T-helper 17 cell (primary cell): ENCODE results near the gene RAB3C. TPM values are rescaled to one million over a fixed set of nuclear protein-coding genes. Genes with fewer than 3 reads are reported as not detected.
"Not testable (repeated sequence)": the region's sequence is repeated elsewhere in the genome, so short reads cannot be mapped to it uniquely, and the experiment has no call there.

Source experiments
- ATAC-seq: fragments of 150-1000 bp; cut with Tn5 transposase; 2 replicates; pipeline ENCODE4 v1.10.0; 2021; ENCODE audit warnings: mild to moderate bottlenecking, moderate library complexity
- DNase-seq, 3 donors: peaks; one replicate each; pipeline versions ENCODE4 v3.0.0 to v3.0.0-alpha.2; 2020 to 2021
- H3K9me3 ChIP-seq: one replicate; pipeline ENCODE4 v1.7.0; 2013; ENCODE audit warnings: low read length, mild to moderate bottlenecking; ENCODE audit not compliant: control insufficient read depth, poor library complexity, severe bottlenecking
- H3K27ac Mint-ChIP-seq: one replicate; pipeline ENCODE4 v1.8.0; 2022; ENCODE audit warnings: mild to moderate bottlenecking, moderate library complexity, mixed read lengths
- H3K27me3 Mint-ChIP-seq: one replicate; pipeline ENCODE4 v1.8.0; 2022; ENCODE audit warnings: mixed read lengths
- H3K36me3 Mint-ChIP-seq: one replicate; pipeline ENCODE4 v1.8.0; 2022; ENCODE audit warnings: low read depth, mixed read lengths
- H3K4me1 Mint-ChIP-seq: one replicate; pipeline ENCODE4 v1.8.0; 2022; ENCODE audit warnings: mild to moderate bottlenecking, mixed read lengths
- H3K4me3 Mint-ChIP-seq: one replicate; pipeline ENCODE4 v1.8.0; 2022; ENCODE audit warnings: mild to moderate bottlenecking, moderate library complexity, mixed read lengths
- total RNA-seq, 4 donors: library from RNA in 2 of 4; stranded (reverse) in 2 of 4; gene quantifications; one replicate each; pipeline ENCODE4 v1.2.3 and lab custom pipeline; 2022 to 2026

The RAB3C gene
- total RNA-seq, 2 donors from 2014 or later: 0.03 TPM; not detected in 1

DNA sequence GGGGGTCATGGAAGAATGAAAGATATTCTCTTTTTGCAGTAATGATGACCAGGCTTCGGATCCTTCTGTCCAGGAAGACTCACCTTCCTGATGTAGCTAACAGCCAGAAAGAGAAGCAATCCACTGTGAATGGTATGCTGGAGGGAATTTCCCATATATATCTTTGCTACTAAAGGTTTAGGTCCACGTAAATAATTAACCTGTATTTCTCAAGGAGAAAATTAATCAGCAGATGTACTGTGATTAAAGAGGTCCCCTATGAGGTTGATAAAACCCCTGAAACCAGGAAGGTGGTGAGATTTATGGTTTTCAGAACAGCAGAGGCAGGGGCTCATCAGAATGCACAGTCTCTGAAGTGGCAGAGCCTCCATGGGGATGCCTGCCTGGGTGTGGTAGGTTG lies 11.4 kb upstream of the RAB3C start:
- H3K9me3 ChIP-seq: no peaks in the 10 kb centered on the region
- no peak overlapping the region for H3K4me3 Mint-ChIP-seq
- peaks cover 21% of the 10 kb centered on the region for H3K27me3 Mint-ChIP-seq
- no peak for DNase-seq
- peaks cover 2% of the 10 kb centered on the region for H3K36me3 Mint-ChIP-seq
- no peak for ATAC-seq
- H3K4me1 Mint-ChIP-seq: no peaks in the 10 kb centered on the region
- H3K27ac Mint-ChIP-seq: no peak overlapping the region

DNA sequence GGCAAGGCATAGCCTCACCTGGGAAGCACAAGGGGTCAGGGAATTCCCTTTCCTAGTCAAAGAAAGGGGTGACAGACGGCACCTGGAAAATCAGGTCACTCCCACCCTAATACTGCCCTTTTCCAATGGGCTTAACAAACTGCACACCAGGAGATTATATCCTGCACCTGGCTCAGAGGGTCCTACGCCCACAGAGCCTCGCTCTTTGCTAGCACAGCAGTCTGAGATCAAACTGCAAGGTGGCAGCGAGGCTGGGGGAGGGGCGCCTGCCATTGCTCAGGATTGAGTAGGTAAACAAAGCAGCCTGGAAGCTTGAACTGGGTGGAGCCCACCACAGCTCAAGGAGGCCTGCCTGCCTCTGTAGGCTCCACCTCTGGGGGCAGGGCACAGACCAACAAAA lies 9.9 kb upstream of the RAB3C start:
- H3K4me1 Mint-ChIP-seq, H3K27ac Mint-ChIP-seq, ATAC-seq, H3K4me3 Mint-ChIP-seq, H3K36me3 Mint-ChIP-seq, H3K9me3 ChIP-seq, DNase-seq: not testable (repeated sequence)
- peaks cover 21% of the 10 kb centered on the region for H3K27me3 Mint-ChIP-seq

DNA sequence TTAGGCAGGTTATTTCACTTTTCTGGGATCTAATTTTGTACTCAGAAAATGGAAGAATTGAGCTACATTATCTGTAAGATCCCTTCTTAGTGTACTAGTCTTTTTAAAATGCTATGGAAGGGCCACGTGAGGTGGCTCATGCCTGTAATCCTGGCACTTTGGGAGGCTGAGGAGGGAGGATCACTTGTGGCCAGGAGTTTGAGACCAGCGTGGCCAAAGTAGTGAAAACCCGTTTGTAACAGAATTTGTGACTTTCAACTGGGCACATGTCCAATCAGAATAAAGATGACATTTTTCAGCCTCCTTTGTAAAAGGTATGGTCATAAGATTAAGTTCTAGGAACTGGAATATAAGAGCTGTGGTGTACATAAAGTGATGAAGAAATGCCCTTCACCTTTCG lies 3.1 kb upstream of the RAB3C start:
- H3K4me3 Mint-ChIP-seq: no peak overlapping the region
- ATAC-seq (no peak), DNase-seq (no peak)
- H3K27me3 Mint-ChIP-seq: peaks cover 37% of the 10 kb centered on the region
- H3K9me3 ChIP-seq: no peaks in the 10 kb centered on the region
- peaks cover 3% of the 10 kb centered on the region for H3K36me3 Mint-ChIP-seq
- H3K4me1 Mint-ChIP-seq: peaks cover 15% of the 10 kb centered on the region
- no peak overlapping the region for H3K27ac Mint-ChIP-seq

DNA sequence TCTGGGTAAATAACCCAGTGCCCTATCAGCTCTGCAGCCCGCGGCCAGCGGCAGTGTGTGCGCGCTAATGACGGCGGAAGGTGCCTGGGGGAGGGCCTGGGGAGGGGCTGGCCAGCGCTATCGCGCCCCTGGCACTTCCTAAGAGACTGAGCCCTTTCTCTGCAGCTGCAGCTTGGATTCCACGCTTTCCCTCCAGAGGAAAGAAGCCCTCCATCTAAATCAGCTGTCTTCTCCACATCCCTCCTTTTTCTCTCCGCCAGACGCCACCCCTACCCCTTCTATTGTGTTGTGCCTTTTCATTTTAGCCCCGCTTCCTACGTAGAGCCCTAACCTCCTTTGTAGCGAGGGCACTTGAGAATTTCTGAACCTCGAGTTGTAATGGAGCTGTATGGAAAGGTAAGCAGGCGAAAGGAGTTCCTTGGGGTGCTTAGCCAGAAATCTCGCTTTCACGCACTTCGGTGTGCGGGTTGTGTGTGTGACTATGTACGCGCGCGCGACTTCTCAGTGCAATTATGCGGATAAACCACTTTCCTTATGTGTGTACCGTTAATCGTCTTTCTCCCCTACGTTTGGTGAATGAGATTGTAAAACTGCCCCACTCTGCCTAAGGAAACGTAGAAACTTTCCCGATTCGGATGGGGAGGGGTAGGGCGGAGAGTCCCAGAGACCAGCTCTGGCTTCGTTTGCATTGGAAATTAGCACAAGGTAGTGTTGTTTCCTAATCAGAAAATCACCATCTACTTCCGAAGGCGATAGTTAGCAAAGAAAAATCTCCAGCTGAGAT lies 664 bp upstream of the RAB3C start:
- no peak for DNase-seq
- Mint-ChIP-seq H3K27ac (no peak overlapping the region), H3K4me3 (peak overlapping the region; percentile 85), H3K36me3 (peaks cover 3% of the 10 kb centered on the region), H3K27me3 (peaks cover 44% of the 10 kb centered on the region), H3K4me1 (peaks cover 15% of the 10 kb centered on the region)
- no peaks in the 10 kb centered on the region for H3K9me3 ChIP-seq
- peak; percentile 14 for ATAC-seq

DNA sequence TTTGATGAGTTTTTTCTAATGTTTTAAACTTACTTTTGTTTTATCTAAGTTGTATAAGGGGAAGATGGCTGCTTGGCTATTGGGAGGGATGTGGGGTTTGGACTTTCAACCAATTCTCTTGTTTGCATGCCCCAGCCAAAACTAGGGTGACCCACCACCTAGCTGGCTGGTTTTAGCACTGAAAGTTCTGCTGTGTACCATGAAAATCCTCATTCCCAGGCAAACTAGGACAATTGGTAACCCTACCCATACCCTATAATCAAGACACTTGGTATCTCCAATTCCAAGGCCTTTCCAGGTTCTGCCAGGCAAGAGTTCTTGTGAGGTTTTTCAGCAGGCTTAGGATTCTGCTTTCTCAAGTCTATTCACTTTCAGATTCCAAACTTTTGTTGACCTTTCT lies 13.1 kb downstream of the RAB3C start:
- peaks cover 12% of the 10 kb centered on the region for H3K27me3 Mint-ChIP-seq

DNA sequence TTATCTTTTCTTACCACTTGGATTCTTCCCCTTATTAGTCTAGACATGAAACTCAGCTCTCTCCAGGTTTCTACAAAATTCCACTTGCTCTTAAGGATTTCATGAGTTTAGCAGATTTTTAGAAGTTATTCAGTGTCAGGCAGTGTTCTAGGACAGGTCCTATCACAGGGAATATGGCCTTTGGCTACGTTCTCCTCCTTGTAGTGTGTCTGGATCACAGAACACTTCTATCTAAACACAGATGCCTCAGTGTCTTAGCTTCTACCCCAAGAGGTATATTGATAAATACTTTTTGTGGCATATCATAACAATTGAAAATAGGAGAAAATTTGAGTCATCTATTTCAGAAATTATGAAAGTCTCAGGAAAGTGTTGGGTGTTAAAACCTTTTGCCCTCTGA lies 15.6 kb downstream of the RAB3C start:
- no peak for ATAC-seq
- Mint-ChIP-seq H3K4me1 (no peaks in the 10 kb centered on the region), H3K27ac (no peak overlapping the region), H3K36me3 (no peaks in the 10 kb centered on the region), H3K4me3 (no peak overlapping the region), H3K27me3 (peaks cover 7% of the 10 kb centered on the region)
- H3K9me3 ChIP-seq: no peaks in the 10 kb centered on the region
- no peak for DNase-seq

More for the DNA sequence above, 13.1 kb downstream of the RAB3C start:
- no peaks in the 10 kb centered on the region for H3K9me3 ChIP-seq
- no peaks in the 10 kb centered on the region for H3K36me3 Mint-ChIP-seq
- H3K4me3 Mint-ChIP-seq: no peak overlapping the region
- DNase-seq: no peak
- H3K4me1 Mint-ChIP-seq: no peaks in the 10 kb centered on the region
- H3K27ac Mint-ChIP-seq: no peak overlapping the region
- ATAC-seq: no peak

DNA sequence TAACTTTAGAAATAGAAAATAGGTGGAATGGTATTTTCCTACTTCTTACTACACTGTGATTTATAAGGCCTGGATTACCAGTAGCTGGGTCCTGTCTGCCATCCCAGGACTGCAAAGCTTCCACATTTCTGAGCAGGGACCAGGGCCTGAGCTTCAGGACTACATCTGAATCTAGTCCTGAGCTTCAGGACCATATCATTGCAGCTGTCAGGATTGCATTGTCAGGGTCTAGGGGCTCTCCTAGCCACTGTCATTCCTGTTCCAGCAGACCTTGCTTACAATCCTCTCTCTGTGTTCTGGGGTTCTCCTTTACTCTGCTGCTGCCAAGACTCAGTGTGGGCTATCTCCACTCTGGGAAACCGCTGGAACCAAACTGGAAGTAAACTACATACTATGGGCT lies 16.3 kb downstream of the RAB3C start:
- no peak overlapping the region for H3K27ac Mint-ChIP-seq
- no peaks in the 10 kb centered on the region for H3K4me1 Mint-ChIP-seq
- DNase-seq (no peak), ATAC-seq (no peak)
- H3K9me3 ChIP-seq: no peaks in the 10 kb centered on the region
- peaks cover 3% of the 10 kb centered on the region for H3K27me3 Mint-ChIP-seq
- no peak overlapping the region for H3K4me3 Mint-ChIP-seq
- no peaks in the 10 kb centered on the region for H3K36me3 Mint-ChIP-seq

DNA sequence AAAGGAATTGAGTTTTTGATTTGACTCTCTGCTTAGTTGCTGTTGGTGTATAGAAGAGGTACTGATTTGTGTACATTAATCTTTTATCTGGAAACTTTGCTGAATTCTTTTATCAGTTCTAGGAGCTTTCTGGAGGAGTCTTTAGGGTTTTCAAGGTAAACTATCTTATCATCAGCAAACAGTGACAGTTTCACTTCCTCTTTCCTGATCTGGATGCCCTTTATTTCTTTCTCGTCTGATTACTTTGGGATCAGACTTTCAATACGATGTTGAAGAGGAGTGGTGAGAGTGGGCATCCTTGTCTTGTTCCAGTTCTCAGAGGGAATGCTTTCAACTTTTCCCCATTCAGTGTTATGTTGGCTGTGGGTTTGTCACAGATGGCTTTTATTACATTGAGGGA lies 17.7 kb downstream of the RAB3C start:
- H3K27ac Mint-ChIP-seq, H3K27me3 Mint-ChIP-seq: not testable (repeated sequence)

DNA sequence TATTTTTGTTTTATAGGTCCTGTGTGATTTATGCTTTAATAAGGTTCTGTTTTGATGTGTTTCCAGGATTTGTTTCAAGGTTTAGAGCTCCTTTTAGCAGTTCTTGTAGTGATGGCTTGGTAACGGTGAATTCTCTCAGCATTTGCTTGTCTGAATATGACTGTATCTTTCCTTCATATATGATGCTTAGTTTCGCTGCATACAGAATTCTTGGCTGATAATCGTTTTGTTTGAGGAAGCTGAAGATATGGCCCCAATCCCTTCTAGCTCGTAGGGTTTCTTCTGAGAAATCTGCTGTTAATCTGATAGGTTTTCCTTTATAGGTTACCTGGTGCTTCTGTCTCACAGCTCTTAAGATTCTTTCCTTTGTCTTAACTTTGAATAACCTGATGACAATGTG lies 20.0 kb downstream of the RAB3C start:
- not testable (repeated sequence) for H3K36me3 Mint-ChIP-seq, DNase-seq, H3K9me3 ChIP-seq, H3K4me3 Mint-ChIP-seq, H3K27ac Mint-ChIP-seq, ATAC-seq, H3K27me3 Mint-ChIP-seq, H3K4me1 Mint-ChIP-seq

More for the DNA sequence above, 17.7 kb downstream of the RAB3C start:
- ATAC-seq, H3K36me3 Mint-ChIP-seq, H3K4me3 Mint-ChIP-seq, DNase-seq, H3K4me1 Mint-ChIP-seq, H3K9me3 ChIP-seq: not testable (repeated sequence)

DNA sequence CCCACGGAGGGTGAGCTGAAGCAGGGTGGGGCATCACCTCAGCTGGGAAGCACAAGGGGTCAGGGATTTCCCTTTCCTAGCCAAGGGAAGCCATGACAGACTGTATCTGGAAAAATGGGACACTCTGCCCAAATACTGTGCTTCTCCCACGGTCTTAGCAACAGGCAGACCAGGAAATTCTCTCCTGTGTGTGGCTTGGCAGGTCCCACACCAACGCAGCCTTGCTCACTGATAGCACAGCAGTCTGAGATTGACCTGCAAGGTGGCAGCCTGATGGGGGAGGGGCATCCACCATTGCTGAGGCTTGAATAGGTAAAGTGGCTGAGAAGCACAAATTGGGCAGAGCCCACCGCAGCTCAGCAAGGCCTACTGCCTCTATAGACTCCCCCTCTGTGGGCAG lies 23.2 kb downstream of the RAB3C start:
- Mint-ChIP-seq H3K27ac (no peak overlapping the region), H3K36me3 (no peaks in the 10 kb centered on the region), H3K27me3 (no peaks in the 10 kb centered on the region), H3K4me3 (no peak overlapping the region), H3K4me1 (no peaks in the 10 kb centered on the region)
- H3K9me3 ChIP-seq: no peaks in the 10 kb centered on the region
- DNase-seq (no peak), ATAC-seq (no peak)

DNA sequence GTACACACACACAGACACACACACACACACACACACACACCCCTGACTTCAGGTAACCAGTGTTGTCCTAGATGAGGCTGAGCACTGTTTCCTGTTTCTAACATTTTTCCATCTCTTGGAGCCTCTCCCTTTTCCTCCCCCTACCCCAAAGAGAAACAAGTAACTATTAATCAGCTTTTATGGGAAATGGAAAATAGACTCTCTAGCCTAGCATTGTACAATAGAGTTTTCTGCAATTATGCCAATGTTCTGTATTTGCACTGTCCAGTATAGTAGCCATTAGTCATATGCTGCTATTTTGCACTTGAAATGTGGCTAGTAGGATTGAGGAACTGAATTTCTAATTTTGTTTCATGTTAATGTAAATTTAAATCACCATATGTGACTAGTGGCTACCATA lies 33.1 kb downstream of the RAB3C start:
- Mint-ChIP-seq H3K4me3 (no peak overlapping the region), H3K36me3 (no peaks in the 10 kb centered on the region), H3K27ac (no peak overlapping the region), H3K27me3 (peaks cover 20% of the 10 kb centered on the region), H3K4me1 (no peaks in the 10 kb centered on the region)
- H3K9me3 ChIP-seq: no peaks in the 10 kb centered on the region
- DNase-seq (no peak), ATAC-seq (no peak)

DNA sequence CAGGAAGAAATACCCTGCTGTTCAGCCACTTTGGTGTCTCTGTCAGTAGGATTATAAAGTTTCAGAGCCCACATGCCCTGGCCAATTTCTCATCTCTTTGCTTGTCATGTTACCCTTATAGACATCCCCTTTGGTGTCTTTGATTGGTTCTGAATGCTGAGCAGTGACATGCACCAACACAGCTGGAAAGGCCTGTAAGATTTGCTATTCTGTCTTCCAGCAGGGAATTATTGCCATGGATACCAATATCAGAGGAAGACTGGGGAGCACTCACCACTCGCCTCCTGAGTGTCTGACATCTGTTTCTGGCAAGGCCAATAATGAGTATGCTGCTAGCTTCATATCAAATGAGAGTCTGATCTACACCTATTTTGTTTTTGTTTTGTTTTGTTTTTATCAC lies 34.4 kb downstream of the RAB3C start:
- no peaks in the 10 kb centered on the region for H3K9me3 ChIP-seq
- Mint-ChIP-seq H3K27me3 (peaks cover 20% of the 10 kb centered on the region), H3K27ac (no peak overlapping the region), H3K36me3 (no peaks in the 10 kb centered on the region), H3K4me3 (no peak overlapping the region), H3K4me1 (no peaks in the 10 kb centered on the region)
- ATAC-seq (no peak), DNase-seq (no peak)

DNA sequence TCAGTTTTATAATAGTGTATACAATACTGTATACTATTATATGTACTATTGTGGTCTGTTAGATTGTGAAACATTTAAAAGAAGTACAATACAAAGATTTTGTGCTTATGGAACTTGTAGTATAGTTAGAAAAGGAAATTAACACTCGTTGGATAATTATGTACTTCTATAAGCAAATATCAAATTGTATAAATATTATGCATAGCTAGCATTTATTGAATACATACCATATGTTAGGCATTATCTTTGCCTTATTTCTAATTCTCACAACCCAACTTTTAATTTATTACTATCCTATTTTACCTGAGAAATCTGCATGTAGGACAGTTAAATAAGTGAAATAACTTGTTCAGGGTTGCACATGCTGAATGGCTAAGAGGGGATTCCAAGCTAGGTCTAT lies 37.5 kb downstream of the RAB3C start:
- Mint-ChIP-seq H3K27me3 (peaks cover under 1% of the 10 kb centered on the region), H3K27ac (no peak overlapping the region), H3K36me3 (no peaks in the 10 kb centered on the region), H3K4me3 (no peak overlapping the region), H3K4me1 (no peaks in the 10 kb centered on the region)
- DNase-seq: no peak
- H3K9me3 ChIP-seq: no peaks in the 10 kb centered on the region
- ATAC-seq: no peak
